ENCODE data around the gene CX3CR1. TPM values are rescaled to one million over a fixed set of nuclear protein-coding genes. Genes with fewer than 3 reads are reported as not detected.
A peak's percentile ranks its signal among the peaks of the same experiment; 100 is the strongest.

Gene CX3CR1
- total RNA-seq, 4 donors from 2014 or later = 0.35 to 0.57 (median 0.44) TPM; not detected in 1

- intact Hi-C loops (cut with DNase I) = no loop called here
- Histone ChIP-seq H3K4me3 (no peak overlapping the region), H3K27me3 (no peaks in the 10 kb centered on the region), H3K36me3 (no peaks in the 10 kb centered on the region), H3K9me3 (no peaks in the 10 kb centered on the region), H3K4me1 (peaks cover 0 to 7% (median 4%) of the 10 kb centered on the region in 3 donors), H3K27ac (no peak overlapping the region)
- whole genome bisulfite sequencing, 2 donors = 37 to 38% methylated on average over 4 to 5 of the region's 5 CpGs
- TF ChIP-seq CTCF (IDR thresholded peaks at IDR 0.05) (no peak), POLR2A (IDR thresholded peaks at IDR 0.05) (no peak)
- DNase-seq = peak; percentile 19
Measured at GRCh38 chr3:39255503-39256325, 24.1 kb downstream of the CX3CR1 start.

- no peak for DNase-seq
- intact Hi-C loops (cut with DNase I) = no loop called here
- no peak for TF ChIP-seq CTCF (IDR thresholded peaks at IDR 0.05)
- WGBS, 2 donors = 47 to 50% methylated on average over 2 of the region's 2 CpGs
- Histone ChIP-seq H3K4me1 (peaks cover 5 to 10% (median 7%) of the 10 kb centered on the region in 3 donors), H3K27me3 (no peaks in the 10 kb centered on the region), H3K4me3 (no peak overlapping the region), H3K9me3 (no peaks in the 10 kb centered on the region), H3K27ac (no peak overlapping the region), H3K36me3 (no peaks in the 10 kb centered on the region)
Measured at GRCh38 chr3:39254806-39255449, 24.9 kb downstream of the CX3CR1 start.

DNA sequence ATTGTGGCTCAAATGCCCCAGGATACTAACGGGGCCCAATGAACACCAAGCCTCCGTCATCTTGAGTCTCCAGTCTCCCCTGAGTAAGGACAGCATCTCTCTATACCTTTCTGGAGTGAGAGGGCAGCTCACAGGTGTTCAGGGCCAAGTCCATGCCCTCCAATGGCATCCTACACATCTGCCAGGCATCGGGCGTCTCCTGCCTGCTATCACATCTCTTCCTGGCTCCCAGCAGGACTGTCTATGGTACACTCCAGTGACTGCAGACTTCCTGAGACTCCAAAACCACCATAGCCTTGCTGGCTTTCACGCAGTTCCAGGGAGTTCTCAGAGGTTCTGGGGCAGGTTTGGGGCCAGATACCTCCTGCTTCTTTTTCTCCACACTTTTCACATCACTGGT lies 28.3 kb downstream of the CX3CR1 start:
- DNase-seq = no peak
- no peaks in the 10 kb centered on the region for H3K9me3 ChIP-seq
- WGBS, 2 donors = 82 to 88% methylated on average over 5 of the region's 5 CpGs
- peaks cover 5 to 17% (median 7%) of the 10 kb centered on the region in 3 donors for H3K4me1 ChIP-seq
- H3K36me3 ChIP-seq = no peaks in the 10 kb centered on the region
- H3K4me3 ChIP-seq = no peak overlapping the region
- TF ChIP-seq POLR2A (IDR thresholded peaks at IDR 0.05) (no peak), CTCF (IDR thresholded peaks at IDR 0.05) (no peak)
- no peak overlapping the region for H3K27ac ChIP-seq
- H3K27me3 ChIP-seq = no peaks in the 10 kb centered on the region
- intact Hi-C loops (cut with DNase I) = no loop called here

- WGBS, 2 donors = 13 to 30% methylated on average over 1 to 2 of the region's 4 CpGs
- H3K27ac ChIP-seq = peak overlapping the region in 1 of 4 donors; percentile 61
Measured at GRCh38 chr3:39250116-39250747, 29.6 kb downstream of the CX3CR1 start.

More at GRCh38 chr3:39250116-39250747, 29.6 kb downstream of the CX3CR1 start:
- no peaks in the 10 kb centered on the region for H3K36me3 ChIP-seq
- DNase-seq = no peak
- TF ChIP-seq CTCF (IDR thresholded peaks at IDR 0.05) (no peak), POLR2A (IDR thresholded peaks at IDR 0.05) (no peak)
- H3K4me3 ChIP-seq = no peak overlapping the region
- no peaks in the 10 kb centered on the region for H3K27me3 ChIP-seq
- intact Hi-C loops (cut with DNase I) = no loop called here
- no peaks in the 10 kb centered on the region for H3K9me3 ChIP-seq
- H3K4me1 ChIP-seq = peaks cover 5 to 17% (median 7%) of the 10 kb centered on the region in 3 donors
